GM19455 (cell line): ENCODE measurements around the gene TPD52L1.
"Not testable (repeated sequence)": the region's sequence is repeated elsewhere in the genome, so short reads cannot be mapped to it uniquely, and the experiment has no call there.

Source experiments
- ATAC-seq: cut with Tn5 transposase; IDR thresholded peaks from one replicate; pipeline ENCODE4 v1.9.1; 2021; ENCODE audit not compliant: unreplicated experiment

Gene TPD52L1, protein sequence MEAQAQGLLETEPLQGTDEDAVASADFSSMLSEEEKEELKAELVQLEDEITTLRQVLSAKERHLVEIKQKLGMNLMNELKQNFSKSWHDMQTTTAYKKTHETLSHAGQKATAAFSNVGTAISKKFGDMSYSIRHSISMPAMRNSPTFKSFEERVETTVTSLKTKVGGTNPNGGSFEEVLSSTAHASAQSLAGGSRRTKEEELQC

DNA sequence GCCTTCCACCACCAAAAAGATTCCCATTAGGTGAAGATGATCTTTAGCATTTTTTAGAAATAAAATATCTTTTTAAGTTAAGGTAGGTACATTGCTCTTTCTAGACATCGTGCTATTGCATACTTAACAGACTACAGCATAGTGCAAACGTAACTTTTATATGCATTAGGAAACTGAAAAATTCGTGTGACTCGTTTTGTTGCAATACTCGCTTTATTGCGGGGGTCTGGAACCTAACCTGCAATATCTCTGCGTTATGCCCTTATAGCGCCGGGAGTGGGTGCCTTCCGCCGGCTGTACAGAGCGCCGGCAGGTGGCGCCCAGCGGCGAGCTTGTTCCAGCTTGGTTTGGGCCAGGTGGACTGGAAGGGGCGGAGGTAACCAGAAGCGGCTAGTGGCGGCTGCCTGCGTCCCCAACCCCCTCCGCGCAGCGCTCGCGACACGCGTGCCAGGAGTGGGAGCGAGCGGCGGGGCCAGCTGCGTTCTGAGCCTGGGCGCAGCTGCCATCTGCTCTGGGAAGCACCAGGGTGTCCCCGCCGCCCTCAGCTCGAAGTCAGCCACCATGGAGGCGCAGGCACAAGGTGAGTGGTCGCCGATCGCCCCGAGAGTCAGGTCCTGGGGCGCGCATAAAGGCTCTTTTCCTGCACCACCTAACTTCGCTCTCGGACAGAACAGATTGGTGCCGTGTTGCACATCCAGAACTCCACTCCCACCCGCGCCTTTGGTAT lies at the start of gene TPD52L1:
Gene TPD52L1, plus strand, starts transcription at position 383 of the 727 bp plus-strand sequence. Its CDS starts 179 bp downstream, at position 562.
- peak; percentile 98 for ATAC-seq

DNA sequence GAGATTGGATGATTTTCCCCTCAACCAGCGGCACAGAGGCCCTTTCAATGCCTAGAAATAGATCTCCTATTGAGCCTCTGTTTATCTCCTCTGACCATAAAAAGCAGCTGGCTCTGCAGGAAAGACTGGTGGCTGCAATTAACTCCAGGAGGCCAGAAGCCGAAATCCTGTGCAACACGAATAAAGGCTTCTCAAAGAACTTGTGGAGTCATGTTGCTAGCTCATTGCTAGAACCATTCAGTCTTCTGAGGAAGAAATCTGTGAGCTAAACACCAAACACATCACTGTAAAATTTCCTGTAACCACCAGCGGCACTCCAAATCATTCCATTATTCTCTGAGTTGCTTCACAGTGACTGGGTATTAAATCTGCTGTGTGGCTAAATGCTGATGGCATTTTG lies 49.1 kb upstream of the TPD52L1 start:
- no peak for ATAC-seq

DNA sequence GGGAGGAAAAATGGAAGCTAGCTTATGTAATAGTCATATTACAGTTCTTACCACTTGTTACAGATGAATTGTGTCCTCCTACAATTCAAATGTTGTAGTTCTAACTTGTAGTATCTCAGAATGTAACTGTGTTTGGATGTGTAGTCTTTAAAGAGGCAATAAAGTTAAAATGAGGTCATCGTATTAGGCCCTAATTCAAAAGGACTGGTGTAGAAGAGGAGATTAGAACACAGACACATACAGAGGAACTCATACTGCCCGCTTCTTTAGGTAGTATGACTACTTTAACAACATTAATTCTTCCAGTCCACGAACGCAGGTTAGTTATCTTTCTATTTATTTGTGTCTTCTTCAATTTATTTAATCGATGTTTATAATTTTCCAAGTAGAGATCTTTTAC lies 46.5 kb upstream of the TPD52L1 start:
- no peak for ATAC-seq

DNA sequence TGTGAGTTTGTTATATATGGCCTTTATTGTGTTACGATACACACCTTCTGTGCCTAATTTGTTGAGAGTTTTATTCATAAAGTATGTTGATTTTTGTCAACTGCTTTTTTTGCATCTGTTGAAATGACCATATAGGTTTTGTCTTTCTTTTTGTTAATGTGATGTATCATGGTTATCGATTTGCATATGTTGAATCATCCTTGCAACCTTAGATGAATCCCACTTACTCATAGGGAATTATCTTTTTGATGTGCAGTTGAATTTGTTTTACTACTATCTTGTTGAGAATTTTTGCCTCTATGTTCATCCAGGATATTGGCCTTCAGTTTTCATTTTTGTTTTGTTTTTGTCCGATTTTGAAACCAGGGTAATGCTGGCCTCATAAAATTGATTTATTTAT lies 45.7 kb upstream of the TPD52L1 start:
- no peak for ATAC-seq

DNA sequence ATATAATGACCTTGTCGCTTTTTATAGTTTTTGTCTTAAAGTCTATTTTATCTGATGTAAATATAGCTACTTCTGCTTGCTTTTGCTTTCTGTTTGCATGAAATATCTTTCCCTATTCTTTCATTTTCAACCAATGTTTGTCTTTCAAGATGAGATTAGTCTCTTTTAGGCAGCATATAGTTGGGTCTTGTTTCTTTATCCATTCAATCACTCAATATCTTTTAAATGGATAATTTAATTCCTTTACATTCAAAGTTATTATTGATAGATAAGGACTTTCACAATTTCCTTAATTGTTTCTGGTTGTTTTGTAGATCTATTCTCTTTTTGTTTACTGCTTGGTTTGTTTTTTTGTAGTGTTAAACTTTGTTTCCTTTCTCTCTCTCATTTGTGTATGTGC lies 43.5 kb upstream of the TPD52L1 start:
- no peak for ATAC-seq

DNA sequence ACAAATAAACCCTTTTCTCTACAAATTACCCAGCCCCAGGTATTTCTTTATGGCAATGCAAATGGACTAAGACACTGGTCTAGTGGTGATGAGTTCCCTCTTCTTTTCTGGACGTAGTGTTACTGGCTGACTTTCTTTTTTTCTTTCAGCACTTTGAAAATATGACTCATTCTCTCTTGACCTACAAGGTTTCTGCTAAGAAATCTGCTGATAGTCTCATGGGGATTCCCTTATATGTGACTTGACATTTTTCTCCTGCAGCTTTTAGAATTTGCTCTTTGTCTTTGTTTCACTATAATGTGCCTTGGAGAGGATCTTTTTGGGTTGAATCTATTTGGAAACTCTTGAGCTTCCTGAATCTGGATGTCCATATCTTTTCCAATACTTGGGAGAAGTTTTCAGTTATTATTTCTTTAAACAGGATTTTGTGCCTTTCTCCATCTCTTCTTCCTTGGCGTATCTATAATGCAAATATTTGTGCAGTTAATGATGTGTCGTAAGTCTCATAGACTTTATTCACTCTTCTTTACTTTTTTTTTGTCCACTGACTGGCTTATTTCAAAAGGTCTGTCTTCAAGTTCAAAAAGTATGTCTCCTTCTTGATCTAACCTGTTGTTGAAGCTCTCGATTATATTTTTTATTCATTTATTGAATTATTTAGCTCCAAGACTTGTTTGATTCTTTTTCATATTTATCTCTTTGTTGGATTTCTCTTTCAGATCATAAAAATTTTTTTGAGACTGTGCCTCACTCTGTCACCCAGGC lies 42.2 kb upstream of the TPD52L1 start:
- no peak for ATAC-seq

DNA sequence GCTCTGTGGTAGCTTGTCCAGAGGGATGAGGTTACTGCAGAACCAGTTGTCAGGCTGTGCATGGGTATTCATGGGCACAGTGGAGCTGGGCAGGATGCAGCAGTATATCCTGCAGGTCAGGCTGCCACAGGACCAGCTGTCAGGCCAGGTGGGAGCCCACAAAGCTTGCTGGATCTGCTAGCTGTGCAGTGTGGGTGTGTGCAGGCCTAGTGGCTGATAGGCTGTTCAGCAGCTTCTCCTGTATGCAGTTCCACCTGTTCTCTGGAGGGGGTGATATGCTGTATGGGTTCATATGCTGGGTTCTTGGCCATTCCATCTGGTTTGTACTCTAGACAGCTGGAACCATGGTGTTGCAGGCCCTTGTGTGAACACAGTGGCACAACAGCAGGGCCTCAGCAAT lies 40.6 kb upstream of the TPD52L1 start:
- no peak for ATAC-seq

DNA sequence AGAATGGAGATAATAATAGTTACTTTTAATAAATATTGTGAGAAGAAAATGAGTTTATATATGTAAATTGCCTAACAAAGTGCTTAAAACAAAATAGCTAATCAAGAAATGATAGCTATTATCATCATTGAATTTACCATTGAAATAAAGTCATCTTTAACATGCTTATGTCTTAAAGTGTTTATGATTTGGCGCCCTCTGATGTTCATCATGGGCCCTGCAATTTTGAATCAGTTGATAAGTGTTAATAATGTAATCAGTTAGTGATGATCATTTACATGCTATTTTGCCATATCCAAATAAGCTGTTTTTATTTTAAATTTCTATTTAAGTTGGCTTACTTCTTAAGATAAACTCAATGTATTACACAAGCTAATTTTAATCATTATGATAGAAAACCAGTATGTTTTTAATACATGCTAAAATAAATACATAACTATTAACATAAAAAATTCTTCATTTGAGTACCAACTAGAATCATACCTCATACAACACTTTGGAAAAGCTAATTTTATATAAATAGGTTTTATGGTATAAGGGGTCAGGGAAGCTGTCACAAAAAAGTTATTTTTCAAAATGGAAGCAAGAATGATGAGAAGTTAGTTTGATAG lies 39.2 kb upstream of the TPD52L1 start:
- no peak for ATAC-seq

DNA sequence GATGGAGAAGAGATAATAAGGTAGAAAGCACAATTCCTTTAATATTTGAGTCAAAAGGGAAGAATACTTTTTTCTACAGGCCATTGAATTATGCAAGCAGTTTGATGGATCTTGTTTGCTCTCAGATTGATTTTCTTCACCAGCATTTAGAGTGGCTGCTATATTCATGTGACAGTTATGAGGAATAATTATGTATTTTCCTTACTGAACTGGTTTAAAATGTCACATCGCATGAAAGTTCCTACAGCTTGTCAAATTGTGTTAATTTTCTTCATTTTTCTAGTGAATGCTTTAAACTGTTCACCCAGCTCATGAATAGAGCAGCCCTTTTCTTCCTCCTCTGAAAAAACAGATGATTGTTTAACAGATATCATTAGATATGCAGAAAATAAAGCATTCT lies 37.4 kb upstream of the TPD52L1 start:
- no peak for ATAC-seq

DNA sequence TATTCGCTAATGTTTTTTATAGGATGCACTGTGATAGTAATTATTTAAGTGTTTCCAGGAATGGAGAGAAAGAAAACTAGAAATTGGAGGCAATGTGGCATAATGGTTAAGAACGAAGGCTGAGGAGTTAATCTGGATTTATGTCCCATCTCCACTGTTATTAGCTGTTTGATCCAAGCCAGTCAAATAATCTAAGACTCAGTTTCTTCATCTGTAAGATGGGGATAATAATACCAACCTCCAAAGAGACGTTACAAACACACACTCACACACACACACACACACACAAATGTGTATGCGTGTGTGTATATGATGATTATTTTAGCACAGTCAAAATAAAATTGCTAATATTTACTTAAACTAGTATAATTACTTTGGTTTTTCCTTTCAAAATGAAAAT lies 36.9 kb upstream of the TPD52L1 start:
- no peak for ATAC-seq

DNA sequence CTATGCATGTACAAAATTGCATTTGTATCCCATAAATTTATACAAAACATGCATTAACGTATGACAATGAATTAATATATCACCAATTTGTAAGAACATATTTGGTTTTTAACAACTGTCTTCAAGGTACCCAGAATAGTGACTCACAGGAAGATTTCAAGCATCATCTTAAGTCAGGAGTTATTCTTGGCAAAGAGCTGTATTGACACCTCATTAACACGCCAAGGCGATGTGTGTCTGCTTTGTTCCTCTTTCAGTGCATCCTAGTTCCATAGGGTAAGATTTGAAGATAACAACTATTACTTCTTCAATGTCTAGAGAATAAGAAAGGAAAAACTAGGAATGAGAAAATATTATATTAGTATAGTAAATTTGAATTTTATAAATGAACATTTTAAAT lies 35.8 kb upstream of the TPD52L1 start:
- ATAC-seq: no peak

DNA sequence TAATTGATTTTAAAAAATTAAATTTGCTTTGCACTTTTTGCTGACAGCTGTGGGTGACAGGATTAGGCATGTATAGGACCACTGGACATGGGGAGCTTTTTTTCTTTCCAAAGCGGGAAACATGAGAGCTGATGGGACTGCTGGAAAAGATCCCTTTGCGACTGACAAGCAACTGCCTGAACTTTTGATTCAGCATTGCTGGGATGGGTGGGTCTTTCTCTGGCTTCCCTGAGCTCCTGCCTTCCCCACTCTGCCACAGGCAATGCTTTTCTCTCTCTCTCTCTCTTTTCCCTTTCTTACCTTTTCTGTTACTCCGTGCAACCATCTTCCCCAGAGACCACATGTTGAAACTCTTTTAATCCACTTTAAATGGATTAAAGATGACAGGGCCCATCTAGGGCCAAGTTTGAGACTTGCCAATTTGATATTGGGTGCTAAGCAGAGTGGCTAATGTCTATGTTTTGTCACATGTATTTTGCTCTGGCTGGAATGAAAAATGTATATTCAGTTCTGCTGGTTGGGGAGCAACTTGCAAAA lies 33.5 kb upstream of the TPD52L1 start:
- no peak for ATAC-seq

DNA sequence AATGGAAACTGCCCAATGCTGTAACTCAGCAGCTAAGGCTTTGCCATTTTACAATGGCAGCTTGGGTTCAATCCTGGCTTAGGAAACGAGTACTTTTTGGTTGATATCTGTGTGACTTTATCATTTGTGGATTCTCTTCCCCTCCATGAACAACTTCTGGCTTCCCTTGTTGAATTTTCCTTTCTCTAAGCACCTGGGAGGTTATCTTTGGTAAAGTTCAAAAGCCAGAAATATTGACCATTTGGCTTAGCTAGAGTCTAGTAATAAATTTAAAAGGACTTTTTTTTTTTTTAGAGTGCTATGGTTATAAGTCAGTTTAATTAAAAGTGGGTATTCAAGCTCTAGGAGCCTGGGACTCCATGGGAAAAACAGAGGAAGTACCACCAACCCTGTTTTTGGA lies 31.7 kb upstream of the TPD52L1 start:
- no peak for ATAC-seq

DNA sequence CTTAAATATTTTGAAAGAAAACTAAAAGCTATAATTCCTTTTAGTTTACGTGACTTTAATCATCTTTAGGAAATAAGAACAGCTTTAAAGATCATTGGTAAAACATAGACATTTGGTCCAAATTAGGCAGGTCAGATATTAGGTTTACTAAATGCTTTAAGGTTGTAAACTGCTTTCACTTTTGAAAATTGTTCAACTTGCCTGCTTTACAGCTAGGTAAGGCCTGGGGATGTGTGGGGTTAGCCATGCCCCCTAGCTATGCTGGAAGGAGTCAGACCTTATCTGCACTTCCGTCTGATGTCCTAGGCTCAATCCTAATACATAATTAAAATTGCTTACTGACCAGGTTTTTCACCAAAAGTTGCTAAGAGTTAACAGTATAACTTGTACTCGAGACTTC lies 30.5 kb upstream of the TPD52L1 start:
- ATAC-seq: no peak

DNA sequence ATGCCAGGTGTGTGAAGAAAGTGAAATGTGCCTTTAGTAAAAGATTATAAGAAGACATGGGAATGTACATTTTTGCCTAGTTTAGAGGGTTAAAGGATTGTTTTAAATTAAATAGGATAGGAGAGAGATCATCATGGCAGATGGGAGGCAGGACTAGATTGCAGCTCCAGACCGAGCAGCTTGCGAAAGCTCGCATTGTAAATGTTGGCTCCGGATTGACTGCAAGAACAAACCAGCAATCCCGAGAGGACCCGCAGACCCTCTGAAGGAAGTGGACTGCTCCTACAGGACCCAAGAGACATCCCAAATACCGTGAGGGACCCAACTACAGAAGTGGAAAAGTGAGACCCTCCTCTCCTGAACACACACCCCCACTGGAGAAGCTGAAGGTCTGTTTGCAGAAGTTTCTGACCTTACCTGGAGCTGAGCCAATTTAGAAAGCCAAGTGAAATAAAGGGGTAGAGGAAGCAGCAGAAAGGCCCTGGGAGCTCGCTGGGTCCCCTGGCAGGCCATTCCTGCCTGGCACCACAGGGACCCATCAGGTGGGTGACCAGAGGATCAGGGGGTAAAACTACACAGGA lies 30.0 kb upstream of the TPD52L1 start:
- ATAC-seq: no peak

DNA sequence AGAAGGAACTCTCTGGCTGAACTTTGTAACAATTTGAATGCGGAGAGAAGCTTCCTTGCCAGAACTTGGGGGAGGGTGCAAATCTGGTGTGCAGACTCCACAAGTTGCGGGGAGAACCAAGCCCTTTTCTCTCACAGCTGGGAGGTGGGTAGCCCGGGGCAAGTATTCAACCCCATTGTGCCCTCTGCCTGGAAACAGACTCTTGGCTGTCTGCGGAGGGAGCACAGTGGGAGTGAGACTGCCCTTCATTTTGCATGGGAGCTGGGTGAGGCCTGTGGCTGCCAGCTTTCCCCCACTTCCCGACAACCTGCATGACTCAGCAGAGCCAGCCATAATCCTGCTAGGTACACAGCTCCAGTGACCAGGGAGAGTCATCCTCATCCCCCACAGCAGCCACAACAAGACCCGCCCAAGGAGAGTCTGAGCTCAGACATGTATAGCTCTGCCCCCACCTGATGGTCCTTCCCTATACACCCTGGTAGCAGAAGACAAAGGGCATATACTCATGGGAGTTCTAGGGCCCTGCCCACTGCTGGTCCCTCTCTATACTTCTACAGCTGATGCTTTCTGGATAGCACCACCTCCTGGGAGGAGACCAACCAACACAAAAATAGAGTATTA lies 29.4 kb upstream of the TPD52L1 start:
- ATAC-seq: no peak

DNA sequence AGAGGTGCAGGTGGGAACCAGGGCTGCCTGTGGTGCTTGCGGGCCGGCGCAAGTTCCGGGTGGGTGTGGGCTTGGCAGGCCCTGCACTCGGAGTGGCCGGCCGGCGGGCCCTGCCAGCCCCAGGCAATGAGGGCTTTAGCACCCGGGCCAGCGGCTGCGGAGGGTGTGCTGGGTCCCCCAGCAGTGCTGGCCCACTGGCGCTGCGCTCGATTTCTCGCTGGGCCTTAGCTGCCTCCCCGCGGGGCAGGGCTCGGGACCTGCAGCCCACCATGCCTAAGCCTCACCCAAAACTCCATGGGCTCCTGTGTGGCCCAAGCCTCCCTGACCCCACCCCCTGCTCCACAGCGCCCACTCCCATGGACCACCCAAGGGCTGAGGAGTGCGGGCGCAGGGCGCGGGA lies 27.7 kb upstream of the TPD52L1 start:
- not testable (repeated sequence) for ATAC-seq

DNA sequence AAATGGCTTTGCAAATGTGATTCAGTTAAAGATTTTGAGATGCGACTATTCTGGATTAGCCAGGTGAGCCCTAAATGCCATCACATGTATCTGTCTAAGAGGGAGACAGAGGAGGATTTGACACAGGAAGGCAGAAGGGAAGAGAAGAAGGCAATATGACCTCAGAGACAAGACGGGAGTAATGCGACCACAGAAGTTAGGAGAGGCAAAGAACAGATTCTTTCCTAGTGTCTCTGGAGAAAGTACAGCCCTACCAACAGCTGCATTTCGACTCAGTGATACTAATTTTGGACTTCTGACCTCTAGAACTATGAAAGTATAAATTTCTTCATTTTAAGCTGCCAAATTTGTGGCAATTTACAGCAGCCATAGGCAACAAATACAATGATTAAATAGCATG lies 24.2 kb upstream of the TPD52L1 start:
- ATAC-seq: no peak

DNA sequence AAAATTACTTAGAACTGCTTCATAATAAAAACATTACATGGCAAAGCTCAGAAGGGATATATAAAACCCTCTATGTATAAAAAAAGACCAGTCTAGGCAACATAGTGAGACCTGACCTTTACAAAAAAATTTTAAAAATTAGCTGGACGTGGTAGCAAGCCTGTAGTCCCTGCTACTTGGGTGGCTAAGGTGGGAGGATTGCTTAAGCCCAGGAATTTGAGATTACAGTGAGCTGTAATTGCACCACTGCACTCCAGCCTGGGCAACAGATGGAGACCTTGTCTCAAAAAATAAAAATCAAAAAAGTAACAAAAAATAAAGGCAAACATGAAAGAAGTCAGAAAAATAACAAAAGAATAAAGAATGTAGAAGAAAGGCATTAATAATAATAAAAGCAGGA lies 21.5 kb upstream of the TPD52L1 start:
- no peak for ATAC-seq

DNA sequence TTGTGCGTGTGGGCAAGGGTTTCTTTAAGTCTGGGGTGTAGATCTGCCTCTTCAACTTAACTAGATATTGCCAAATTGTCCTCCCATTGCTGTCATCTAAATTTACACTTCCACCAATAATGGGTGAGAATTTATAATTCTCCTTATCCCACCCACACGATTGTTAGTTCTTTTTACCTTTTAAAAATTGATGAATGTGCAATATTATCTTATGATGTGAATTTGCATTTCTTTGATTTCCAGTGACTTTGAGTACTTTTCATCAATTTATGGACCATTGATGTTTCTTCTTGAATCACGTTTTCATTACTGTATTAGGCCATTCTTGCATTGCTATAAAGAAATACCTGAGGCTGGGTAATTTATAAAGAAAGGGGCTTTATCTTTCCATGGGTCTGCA lies 17.2 kb upstream of the TPD52L1 start:
- ATAC-seq: no peak

DNA sequence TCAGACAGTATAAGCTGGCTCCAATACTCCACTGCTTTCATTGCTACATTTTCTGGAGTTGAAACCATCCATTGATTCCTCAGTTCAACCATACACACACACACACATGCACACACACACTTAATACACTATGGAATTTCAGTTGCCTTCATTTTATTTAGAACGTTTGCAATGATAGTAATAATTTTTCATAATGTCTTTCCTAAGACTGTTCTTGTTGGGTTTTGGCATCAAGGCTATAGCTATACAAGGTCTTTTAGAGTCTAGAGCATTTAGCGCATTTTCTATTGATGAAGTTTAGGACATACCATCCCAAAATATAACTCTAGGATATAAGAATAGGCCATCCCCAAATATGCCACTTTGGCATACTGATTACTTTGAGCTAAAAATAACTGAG lies 15.5 kb upstream of the TPD52L1 start:
- no peak for ATAC-seq
